Choroid plexus epithelial cell (primary cell): Measurements from ENCODE around the gene CCL26.

Experiments used
- DNase-seq: peaks from one replicate; pipeline ENCODE4 v3.0.0-alpha.2; 2010; ENCODE audit warnings: low read depth
- H3K4me3 ChIP-seq: 2 replicates; pipeline ENCODE4 v1.5.1; 2011; ENCODE audit warnings: low read depth, mild to moderate bottlenecking, control low read depth, low read length, moderate library complexity
- CTCF ChIP-seq: conservative IDR thresholded peaks from 2 replicates; pipeline ENCODE4 v1.5.1; 2011; ENCODE audit warnings: low read depth, mild to moderate bottlenecking, control low read depth, inconsistent platforms, low read length, moderate library complexity

Gene CCL26

GRCh38 chr7:75740846-75741497 is 31.0 kb downstream of the CCL26 start:
- no peak for TF ChIP-seq CTCF
- DNase-seq, result no peak
- no peak overlapping the region for H3K4me3 ChIP-seq

- DNase-seq, result peak; percentile 76
- H3K4me3 ChIP-seq, result peak overlapping the region; percentile 78
- no peak for TF ChIP-seq CTCF
Observed at GRCh38 chr7:75739796-75740672, 32.0 kb downstream of the CCL26 start.

DNA sequence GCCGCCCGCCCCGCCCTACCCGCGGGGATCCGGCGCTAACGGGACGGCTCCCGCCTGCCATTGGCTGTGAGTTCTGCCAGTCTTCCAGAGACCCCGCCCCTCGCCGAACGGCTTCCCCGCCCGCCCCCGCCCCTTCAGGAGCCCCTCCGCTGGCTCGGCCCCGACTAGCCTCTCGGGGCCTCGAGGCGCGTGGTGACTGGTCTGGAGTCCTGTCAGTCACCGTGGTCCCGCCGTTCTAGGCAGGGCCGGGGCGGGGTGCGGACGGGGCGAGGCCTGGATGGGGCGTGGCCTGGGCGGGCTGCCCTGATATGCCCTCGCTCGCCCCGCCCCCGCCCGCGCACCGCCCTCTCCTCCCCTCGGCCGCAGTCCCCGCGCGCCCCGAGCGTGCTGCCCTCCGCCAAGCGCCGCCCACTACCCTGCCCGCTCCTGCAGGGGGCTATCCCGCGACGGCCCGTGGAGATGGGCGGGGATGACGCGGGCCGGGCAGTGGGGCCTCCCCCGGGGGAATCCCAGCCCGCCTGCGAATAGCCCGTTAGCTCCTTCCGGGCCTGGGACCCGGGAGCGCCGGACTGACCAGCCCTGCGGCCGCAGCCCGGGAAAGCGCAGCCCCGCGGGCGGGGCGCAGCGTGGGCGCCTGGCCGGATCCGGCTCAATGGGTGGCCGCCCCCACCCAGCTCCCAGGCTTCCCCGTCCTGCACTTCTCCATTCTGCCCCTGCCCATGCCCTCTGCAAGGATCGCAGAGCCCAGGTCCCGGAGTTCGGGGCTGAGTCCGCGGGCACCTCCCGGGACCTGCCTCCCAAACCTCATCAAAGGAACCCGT is 32.8 kb downstream of the CCL26 start:
- peak overlapping the region; percentile 95 for H3K4me3 ChIP-seq
- DNase-seq, result peak; percentile 99
- TF ChIP-seq CTCF, result no peak

GRCh38 chr7:75738604-75738974 is 33.4 kb downstream of the CCL26 start, which contains the start of gene HIP1:
HIP1 (minus strand) TSS chr7:75738941; CDS start chr7:75738920, 21 bp downstream.
- peak within 1 kb of the TSS; percentile 95 for H3K4me3 ChIP-seq
- DNase-seq, result no peak
- TF ChIP-seq CTCF, result no peak

- no peak for DNase-seq
- TF ChIP-seq CTCF, result no peak
- peak overlapping the region; percentile 95 for H3K4me3 ChIP-seq
Observed at GRCh38 chr7:75737856-75738603, 34.0 kb downstream of the CCL26 start.

DNA sequence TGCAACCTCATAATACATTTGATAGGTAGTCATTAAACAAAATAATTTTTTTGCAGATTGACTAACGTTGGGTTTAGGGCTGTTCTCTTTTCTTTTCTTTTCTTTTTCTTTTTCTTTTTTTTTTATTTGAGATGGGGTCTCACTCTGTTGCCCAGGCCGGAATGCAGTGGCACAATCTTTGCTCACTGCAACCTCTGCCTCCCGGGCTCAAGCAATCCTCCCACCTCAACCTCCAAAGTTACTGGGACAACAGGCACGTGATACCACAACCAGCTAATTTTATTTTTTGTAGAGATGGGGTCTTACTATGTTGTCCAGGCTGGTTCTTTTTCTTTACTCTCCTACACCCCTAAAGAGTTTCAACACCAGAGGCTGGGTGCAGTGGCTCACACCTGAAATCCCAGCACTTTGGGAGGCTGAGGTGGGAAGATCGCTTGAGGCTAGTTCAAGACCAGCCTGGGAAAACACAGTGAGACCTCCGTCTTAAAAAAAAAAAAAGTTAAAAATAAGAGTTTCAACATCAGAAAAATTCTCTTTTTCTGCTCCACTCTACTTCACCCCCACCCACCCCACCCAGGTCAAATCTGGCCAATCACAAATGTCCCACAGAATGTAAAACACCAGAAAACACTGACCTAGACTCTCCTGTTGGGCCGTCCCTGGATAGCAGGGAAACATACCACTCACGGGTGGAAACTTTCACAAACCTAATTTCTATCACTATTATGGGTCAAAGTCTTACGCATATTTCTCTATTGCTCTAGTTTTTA is 36.2 kb downstream of the CCL26 start:
- no peak for DNase-seq
- no peak overlapping the region for H3K4me3 ChIP-seq
- TF ChIP-seq CTCF, result no peak
